Body of pancreas (tissue), 4 donors: ENCODE data around the gene GLI1.

Experiments used
- POLR2A ChIP-seq, 3 donors: fragments of 450-650 bp; IDR thresholded peaks; one replicate each; pipeline ENCODE4 v1.6.1; 2016; ENCODE audit warnings: antibody characterized with exemption in 3 of 3, mild to moderate bottlenecking in 2 of 3
- TF ChIP-seq, protein P1 (sequence below), 7 experiments: fragments of 450-650 bp in 4 of 7; fragments of 200-600 bp in 3 of 7; sonication (generic) in 3 of 7; IDR thresholded peaks; one replicate each; pipeline ENCODE4 v1.5.1; 2016 to 2019; ENCODE audit warnings: antibody characterized with exemption in 7 of 7

DNA sequence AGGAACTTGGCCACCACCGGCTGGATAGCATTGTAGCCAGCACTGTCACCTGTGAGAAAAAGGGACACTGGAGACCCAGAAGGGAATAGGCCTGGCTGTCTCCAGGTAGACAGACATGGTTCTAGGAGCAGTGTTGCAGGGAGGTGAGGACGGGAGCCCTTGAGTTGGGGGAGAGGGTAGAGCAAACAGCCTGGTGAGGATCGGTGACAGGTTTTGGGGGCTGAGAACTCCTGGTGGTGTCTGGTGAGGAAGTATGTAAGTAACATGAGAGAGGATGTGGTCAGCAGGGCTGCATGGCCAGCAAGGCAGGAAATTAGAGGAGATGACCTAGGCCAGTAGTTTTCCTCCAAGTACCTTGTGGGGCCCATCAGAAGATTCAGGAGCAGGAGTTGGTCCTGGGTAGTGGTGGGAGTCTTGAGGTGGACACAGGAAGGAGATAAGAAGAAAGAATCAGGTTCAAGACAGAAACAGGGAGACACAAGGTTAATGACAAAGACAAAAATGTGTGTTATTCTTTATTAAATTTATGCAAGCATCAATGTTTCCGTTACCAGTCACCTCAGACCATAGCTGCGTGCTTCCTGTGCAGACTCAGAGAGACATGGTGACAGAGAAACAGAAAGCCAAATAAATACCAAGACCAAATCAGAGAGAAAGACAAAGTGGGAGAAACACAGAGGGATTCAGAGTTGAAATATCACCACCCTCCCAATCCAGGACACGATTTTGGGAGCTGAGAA lies 20.0 kb downstream of the GLI1 start, which contains the start of gene ARHGAP9:
- TF ChIP-seq, protein P1, sequence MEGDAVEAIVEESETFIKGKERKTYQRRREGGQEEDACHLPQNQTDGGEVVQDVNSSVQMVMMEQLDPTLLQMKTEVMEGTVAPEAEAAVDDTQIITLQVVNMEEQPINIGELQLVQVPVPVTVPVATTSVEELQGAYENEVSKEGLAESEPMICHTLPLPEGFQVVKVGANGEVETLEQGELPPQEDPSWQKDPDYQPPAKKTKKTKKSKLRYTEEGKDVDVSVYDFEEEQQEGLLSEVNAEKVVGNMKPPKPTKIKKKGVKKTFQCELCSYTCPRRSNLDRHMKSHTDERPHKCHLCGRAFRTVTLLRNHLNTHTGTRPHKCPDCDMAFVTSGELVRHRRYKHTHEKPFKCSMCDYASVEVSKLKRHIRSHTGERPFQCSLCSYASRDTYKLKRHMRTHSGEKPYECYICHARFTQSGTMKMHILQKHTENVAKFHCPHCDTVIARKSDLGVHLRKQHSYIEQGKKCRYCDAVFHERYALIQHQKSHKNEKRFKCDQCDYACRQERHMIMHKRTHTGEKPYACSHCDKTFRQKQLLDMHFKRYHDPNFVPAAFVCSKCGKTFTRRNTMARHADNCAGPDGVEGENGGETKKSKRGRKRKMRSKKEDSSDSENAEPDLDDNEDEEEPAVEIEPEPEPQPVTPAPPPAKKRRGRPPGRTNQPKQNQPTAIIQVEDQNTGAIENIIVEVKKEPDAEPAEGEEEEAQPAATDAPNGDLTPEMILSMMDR (IDR thresholded peaks at IDR 0.05): no peak
- peak in 1 of 3 donors; percentile 9 for TF ChIP-seq POLR2A (IDR thresholded peaks at IDR 0.05)
